Hematopoietic multipotent progenitor cell treated with erythropoietin and hydrocortisone succinate and interleukin-3 and kit ligand, for 17 days (in vitro differentiated cells): Measurements from ENCODE around the gene HNRNPM.
"Not testable (repeated sequence)": the region's sequence is repeated elsewhere in the genome, so short reads cannot be mapped to it uniquely, and the experiment has no call there.

Experiments used
- DNase-seq: peaks from one replicate; pipeline ENCODE4 v3.0.0-alpha.2; 2015; ENCODE audit warnings: low spot score

The HNRNPM gene

DNA sequence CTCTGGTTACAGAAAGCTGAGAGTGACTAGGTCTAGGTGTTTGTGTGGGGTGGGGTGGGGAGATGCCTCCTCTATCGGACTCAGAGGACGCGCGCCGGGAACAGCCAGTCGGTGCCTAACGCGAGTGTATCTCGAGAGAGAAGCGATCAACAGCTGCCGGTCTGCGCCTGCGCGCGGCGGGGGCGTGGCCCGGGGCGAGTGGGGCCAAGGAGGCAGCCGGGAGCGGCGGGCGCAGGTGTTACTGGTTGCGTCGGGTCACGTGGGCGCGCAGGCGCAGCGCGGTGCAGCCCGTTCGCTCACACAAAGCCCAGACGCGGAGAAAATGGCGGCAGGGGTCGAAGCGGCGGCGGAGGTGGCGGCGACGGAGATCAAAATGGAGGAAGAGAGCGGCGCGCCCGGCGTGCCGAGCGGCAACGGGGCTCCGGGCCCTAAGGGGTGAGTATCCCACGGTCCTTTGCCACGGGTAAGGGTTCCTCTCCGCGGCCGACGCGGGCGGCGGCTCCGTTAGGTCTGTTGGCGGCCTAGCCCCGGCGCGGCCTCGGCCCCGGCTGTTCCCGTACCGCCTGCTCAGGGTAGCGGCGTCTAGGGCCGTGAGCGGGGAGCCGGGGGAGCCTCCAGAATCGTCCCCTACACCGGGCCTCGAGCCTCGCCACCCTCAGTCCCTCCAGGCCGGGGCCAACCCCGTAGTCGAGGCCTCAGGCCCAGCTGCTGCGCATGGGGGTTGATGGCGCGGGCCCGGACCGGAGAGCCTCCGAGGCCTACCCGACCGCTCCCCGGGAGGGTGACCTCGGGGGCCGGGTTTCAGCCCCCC, at the start of gene HNRNPM:
TSS of gene HNRNPM (plus strand) at position 299 of the 811 bp plus-strand sequence. CDS start at position 323, 24 bp downstream.
- DNase-seq = peak; percentile 99

DNA sequence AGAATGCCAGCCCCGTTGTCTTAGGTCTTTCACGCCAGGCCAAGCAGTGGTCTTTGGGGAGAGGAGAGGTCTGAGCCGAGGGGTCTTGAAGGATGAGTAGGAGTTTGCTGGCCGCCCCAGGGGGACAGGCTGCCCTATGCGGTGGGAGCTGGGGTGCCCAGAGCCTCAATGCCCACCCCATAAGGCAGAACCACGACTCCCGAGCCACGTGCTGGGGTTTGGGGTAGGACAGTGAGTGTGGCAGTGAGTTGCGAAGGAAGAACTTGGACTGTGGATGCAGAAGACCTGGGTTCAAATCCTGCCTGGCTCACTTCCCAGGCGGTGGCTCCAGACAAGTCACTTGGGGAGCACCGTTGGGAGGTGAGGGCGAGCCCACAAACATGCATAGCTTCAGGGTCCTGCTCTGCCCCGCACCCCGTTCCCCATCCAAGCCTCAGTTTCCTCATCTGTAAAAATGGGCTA, 49.1 kb upstream of the HNRNPM start:
- DNase-seq = no peak

- no peak for DNase-seq
Measured at GRCh38 chr19:8396185-8396562, 48.6 kb upstream of the HNRNPM start.

GRCh38 chr19:8396563-8397203, 48.1 kb upstream of the HNRNPM start:
- peak; percentile 66 for DNase-seq

GRCh38 chr19:8397271-8397670, 47.5 kb upstream of the HNRNPM start:
- DNase-seq = no peak

- no peak for DNase-seq
Measured at GRCh38 chr19:8397746-8398310, 46.9 kb upstream of the HNRNPM start.

GRCh38 chr19:8398311-8398771, 46.4 kb upstream of the HNRNPM start:
- no peak for DNase-seq

DNA sequence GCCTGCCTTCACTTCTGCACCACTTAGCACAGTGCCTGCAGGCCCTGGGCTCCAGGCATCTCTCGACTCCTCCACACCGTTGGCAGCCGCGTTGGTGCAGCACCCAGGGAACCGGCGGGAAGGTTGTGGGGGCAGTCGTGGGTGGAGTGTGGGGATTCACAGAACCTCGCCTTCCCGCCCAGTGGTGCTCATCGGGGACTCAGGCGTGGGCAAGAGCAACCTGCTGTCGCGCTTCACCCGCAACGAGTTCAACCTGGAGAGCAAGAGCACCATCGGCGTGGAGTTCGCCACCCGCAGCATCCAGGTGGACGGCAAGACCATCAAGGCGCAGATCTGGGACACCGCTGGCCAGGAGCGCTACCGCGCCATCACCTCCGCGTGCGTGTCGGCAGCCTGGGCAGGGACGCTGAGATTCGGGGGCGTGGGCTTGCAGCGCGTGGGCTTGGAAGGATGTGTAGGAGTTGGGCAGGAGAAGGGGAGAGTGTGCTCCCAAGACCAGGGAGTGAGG, 45.0 kb upstream of the HNRNPM start:
- DNase-seq = no peak

DNA sequence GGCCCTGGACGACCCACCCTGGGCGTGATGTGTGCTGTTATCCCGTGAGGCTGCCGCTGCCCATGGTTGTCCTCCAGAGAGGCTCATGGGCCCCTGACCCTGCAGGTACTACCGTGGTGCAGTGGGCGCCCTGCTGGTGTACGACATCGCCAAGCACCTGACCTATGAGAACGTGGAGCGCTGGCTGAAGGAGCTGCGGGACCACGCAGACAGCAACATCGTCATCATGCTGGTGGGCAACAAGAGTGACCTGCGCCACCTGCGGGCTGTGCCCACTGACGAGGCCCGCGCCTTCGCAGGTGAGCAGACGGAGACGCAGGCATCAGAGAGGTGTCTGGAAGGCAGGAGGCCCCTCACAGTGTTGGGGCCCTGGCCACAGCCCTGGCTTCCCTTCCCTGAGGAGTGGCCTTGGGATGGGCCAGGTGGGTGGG, 42.8 kb upstream of the HNRNPM start:
- no peak for DNase-seq

- no peak for DNase-seq
Measured at GRCh38 chr19:8403098-8403819, 41.5 kb upstream of the HNRNPM start.

DNA sequence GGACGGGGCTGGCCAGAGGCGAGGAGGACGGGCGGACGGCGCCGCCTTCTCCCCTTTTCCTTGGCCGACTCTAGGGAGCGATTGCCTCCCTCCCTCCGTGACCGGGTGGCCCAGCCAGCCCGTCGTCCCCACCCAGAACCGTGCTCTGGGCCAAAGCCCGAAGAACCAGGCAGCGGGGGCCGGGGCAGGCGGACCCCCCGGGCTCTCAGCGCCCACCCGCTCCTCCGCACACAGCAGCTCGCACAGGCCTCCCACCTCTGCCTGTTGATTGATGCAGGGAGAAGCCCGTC, 41.0 kb upstream of the HNRNPM start:
- no peak for DNase-seq

GRCh38 chr19:8404391-8405151, 40.2 kb upstream of the HNRNPM start:
- DNase-seq = no peak

DNA sequence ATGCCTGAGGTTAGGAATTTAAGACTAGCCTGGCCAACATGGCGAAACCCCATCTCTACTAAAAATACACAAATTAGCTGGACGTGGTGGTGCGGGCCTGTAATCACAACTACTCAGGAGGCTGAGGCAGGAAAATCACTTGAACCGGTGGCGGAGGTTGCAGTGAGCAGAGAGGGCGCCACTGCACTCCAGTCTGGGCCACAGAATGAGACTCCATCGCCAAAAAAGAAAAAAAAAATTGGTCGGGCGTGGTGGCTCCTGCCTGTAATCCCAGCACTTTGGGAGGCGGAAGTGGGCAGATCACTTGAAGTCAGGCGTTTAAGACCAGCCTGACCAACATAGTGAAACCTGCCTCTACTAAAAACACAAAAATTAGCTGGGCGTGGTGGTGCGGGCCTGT, 34.1 kb upstream of the HNRNPM start:
- DNase-seq = not testable (repeated sequence)

DNA sequence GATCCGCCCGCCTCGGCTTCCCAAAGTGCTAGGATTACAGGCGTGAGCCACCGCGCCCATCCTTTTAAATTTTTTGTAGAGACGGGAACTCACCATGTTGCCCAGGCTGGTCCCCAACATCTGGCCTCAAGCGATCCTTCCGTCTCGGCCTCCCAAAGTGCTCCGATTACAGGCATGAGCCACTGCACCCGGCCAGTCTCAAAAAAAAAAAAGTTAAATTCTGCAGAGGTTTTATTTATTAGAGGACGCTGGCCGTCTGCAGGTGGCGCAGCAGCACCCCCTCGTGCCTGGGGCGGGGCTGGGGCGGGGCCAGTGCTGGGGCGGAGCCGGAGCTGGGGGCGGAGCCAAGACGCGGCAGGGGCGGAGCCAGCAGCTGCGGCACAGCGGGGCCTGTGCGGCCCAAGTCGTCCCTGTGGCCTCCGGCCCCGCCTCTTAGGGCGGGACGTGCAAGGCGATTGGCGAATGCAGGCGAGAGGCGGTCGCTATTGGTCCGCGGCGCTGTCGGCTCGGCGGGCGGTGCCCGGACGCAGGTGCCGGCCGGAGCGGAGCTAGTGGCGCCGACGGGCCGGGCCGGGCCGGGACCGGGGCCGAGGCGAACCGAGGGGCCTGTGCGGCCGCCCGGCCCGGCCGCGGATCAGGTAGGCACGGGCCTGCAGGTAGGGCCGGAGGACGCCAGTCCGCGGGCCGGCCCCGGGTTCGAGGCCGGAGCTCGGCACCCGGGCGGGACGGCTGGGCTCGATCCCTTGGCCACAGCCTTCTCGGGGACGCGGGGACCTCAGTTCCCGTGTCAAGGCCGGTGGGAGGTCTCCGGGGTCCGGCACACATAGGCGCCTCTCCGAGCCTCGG, 31.8 kb upstream of the HNRNPM start, which contains the start of gene MARCHF2:
TSS of gene MARCHF2 (plus strand) at position 523 of the 846 bp plus-strand sequence. CDS start 8,536 bp downstream, outside the sequence.
- DNase-seq = peak; percentile 99

GRCh38 chr19:8413629-8413995, 31.2 kb upstream of the HNRNPM start:
- DNase-seq = peak; percentile 54

DNA sequence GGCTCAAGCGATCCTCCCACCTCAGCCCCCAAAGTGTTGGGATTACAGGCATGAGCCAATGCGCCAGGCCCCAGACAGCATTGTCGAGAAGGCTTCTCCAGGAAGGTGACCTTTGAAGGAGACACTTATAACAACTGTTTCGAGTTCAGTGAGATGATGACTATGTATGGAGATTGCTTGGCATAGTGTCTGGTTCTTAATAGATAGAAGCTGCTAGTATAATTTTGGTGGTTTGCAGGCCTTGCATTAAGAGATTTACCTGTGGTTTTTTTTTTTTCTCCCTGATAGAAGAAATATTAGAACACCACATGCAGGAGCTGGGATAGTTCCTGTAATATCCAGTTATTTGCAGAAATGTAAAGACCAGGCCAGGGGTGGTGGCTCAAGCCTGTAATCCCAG, 28.0 kb upstream of the HNRNPM start:
- peak; percentile 41 for DNase-seq

GRCh38 chr19:8421484-8422461, 23.0 kb upstream of the HNRNPM start:
- no peak for DNase-seq

DNA sequence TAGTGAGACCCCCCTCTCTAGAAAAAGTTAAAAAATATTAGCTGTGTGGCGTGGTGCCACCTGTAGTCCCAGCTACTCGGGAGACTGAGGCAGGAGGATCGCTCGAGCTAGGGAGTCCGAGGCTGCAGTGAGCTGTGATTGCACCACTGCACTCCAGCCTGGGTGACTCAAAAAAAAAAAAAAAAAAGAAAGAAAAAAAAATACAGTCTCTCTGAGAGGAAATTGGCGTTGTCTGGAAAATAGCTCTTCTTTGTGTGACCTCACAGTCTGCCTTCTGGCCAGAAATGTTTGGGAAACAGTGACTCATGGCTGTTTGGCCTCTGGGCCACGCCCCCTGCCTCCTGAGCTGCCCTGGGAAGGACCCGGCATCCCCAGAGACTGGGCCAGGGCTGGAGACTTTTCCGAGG, 21.0 kb upstream of the HNRNPM start:
- DNase-seq = peak; percentile 89

DNA sequence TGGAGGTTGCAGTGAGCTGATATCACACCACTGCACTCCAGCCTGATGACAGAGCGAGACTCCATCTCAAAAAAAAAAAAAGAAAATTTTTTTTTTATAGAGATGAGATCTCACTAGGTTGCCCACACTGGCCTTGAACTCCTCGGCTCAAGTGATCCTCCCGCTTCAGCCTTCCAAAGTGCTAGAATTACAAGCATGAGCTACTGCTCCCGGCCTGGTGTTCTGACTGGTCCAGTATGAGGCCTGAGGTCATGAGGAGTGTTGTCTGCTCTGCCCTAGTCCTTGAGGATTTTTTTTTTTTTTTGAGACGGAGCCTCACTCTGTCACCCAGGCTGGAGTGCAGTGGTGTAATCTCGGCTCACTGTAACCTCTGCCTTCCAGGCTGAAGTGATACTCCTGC, 19.4 kb upstream of the HNRNPM start:
- not testable (repeated sequence) for DNase-seq
